Keratinocyte (primary cell): ENCODE results near the gene RARA.

Source experiments
- EZH2 ChIP-seq: IDR thresholded peaks from one replicate; pipeline ENCODE4 v1.6.1; 2012; ENCODE audit warnings: inconsistent platforms, mild to moderate bottlenecking, low read length, moderate library complexity
- TF ChIP-seq, protein P1 (sequence below), 3 experiments: IDR thresholded peaks in 1 of 3; conservative IDR thresholded peaks in 1 of 3; optimal IDR thresholded peaks in 1 of 3; 2 replicates in 2 of 3; 3 replicates in 1 of 3; pipeline versions ENCODE3 to v1.5.1; 2011; ENCODE audit warnings: low read length in 3 of 3, mild to moderate bottlenecking in 3 of 3, moderate library complexity in 2 of 3, control low read depth in 1 of 3, inconsistent platforms in 1 of 3; ENCODE audit not compliant: insufficient read depth in 2 of 3; ENCODE audit errors: extremely low read depth in 1 of 3

GRCh38 chr17:40342504-40343218 is 33.7 kb downstream of the RARA start:
- TF ChIP-seq, protein P1, sequence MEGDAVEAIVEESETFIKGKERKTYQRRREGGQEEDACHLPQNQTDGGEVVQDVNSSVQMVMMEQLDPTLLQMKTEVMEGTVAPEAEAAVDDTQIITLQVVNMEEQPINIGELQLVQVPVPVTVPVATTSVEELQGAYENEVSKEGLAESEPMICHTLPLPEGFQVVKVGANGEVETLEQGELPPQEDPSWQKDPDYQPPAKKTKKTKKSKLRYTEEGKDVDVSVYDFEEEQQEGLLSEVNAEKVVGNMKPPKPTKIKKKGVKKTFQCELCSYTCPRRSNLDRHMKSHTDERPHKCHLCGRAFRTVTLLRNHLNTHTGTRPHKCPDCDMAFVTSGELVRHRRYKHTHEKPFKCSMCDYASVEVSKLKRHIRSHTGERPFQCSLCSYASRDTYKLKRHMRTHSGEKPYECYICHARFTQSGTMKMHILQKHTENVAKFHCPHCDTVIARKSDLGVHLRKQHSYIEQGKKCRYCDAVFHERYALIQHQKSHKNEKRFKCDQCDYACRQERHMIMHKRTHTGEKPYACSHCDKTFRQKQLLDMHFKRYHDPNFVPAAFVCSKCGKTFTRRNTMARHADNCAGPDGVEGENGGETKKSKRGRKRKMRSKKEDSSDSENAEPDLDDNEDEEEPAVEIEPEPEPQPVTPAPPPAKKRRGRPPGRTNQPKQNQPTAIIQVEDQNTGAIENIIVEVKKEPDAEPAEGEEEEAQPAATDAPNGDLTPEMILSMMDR (optimal IDR thresholded peaks at IDR 0.05 in 1 of 3, IDR thresholded peaks at IDR 0.05 in 1 of 3, conservative IDR thresholded peaks at IDR 0.05 in 1 of 3; ENCODE audit: extremely low read depth in 1 of 3, insufficient read depth in 2 of 3, low read length in 3 of 3) = no peak
- TF ChIP-seq EZH2 = no peak
